Uterus (tissue), 4 donors: ENCODE measurements around the gene CHN2. TPM values are rescaled to one million over a fixed set of nuclear protein-coding genes. Genes with fewer than 3 reads are reported as not detected.
"Not testable (repeated sequence)": the region's sequence is repeated elsewhere in the genome, so short reads cannot be mapped to it uniquely, and the experiment has no call there.

ENCODE experiments used
- DNase-seq, 2 donors: peaks; one replicate each; pipeline ENCODE4 v3.0.0-alpha.2; 2019 to 2020
- H3K27ac ChIP-seq, 2 donors: fragments of 200-600 bp; sonication (generic); 1 replicate in 1 of 2; 2 replicates in 1 of 2; pipeline ENCODE4 v1.5.1; 2016 to 2018
- H3K27me3 ChIP-seq, 2 donors: fragments of 200-600 bp; sonication (generic); one replicate each; pipeline ENCODE4 v1.5.1; 2018 to 2019; ENCODE audit warnings: control low read depth in 1 of 2
- H3K36me3 ChIP-seq, 2 donors: fragments of 200-600 bp; sonication (generic); one replicate each; pipeline ENCODE4 v1.5.1; 2019; ENCODE audit warnings: control low read depth in 1 of 2
- H3K4me1 ChIP-seq, 2 donors: fragments of 200-600 bp; sonication (generic); one replicate each; pipeline ENCODE4 v1.5.1; 2018 to 2019; ENCODE audit warnings: control low read depth in 1 of 2
- H3K4me3 ChIP-seq, 2 donors: fragments of 200-600 bp; sonication (generic); 1 replicate in 1 of 2; 2 replicates in 1 of 2; pipeline ENCODE4 v1.5.1; 2018 to 2019; ENCODE audit warnings: mild to moderate bottlenecking in 1 of 2
- H3K9me3 ChIP-seq, 2 donors: fragments of 200-600 bp; sonication (generic); one replicate each; pipeline ENCODE4 v1.5.1; 2019; ENCODE audit warnings: control low read depth in 1 of 2
- CTCF ChIP-seq, 4 experiments: fragments of 200-600 bp in 2 of 4; fragments of 450-650 bp in 2 of 4; sonication (generic) in 2 of 4; IDR thresholded peaks; one replicate each; pipeline ENCODE4 v1.5.1; 2016 to 2019; ENCODE audit warnings: antibody characterized with exemption in 4 of 4, mild to moderate bottlenecking in 2 of 4, moderate library complexity in 1 of 4
- POLR2A ChIP-seq, 2 donors: fragments of 450-650 bp; IDR thresholded peaks; one replicate each; pipeline ENCODE4 v1.6.1; 2016; ENCODE audit warnings: antibody characterized with exemption in 2 of 2, mild to moderate bottlenecking in 1 of 2, moderate library complexity in 1 of 2
- intact Hi-C: fragments of 100-400 bp; cut with DNase I; formaldehyde crosslinking; loops from one replicate; pipeline ENCODE4 v1.15.1; 2023; ENCODE audit warnings: low total_unique reads
- total RNA-seq, 4 donors: library from RNA; depleted of rRNA in 3 of 4; stranded (reverse); fragments of >200 nt in 3 of 4; gene quantifications; one replicate each; pipeline versions ENCODE4 v1.1.0 to v1.2.4, GENCODE V29; 2014 to 2023
- donor health status: DM: yes; HTN: yes; CAD: no.

The CHN2 gene
- total RNA-seq, 4 donors from 2014 or later, result 9.8 to 22.9 (median 18.3) TPM

DNA sequence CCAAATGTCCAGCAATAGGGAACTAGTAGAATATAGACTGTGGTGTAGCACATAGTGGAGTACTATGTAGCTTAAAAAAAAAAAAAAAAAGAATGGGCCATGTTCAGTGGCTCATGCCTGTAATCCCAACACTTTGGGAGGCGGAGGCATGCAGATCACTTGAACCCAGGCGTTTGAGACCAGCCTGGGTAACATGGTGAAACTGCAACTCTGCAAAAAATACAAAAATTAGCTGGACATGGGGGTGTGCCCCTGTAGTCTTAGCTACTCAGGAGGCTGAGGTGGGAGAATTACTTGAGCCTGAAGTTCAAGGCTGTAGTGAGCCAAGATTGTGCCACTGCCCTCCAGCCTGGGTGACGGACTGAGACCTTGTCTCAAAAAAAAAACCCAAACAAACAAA is 64.4 kb downstream of the CHN2 start:
- no peak overlapping the region for H3K27ac ChIP-seq
- no peak overlapping the region for H3K4me3 ChIP-seq
- TF ChIP-seq CTCF (IDR thresholded peaks at IDR 0.05), result no peak
- no peak for TF ChIP-seq POLR2A (IDR thresholded peaks at IDR 0.05)
- H3K36me3 ChIP-seq, result no peaks in the 10 kb centered on the region
- DNase-seq, result no peak
- no peaks in the 10 kb centered on the region for H3K4me1 ChIP-seq
- no peaks in the 10 kb centered on the region for H3K9me3 ChIP-seq
- intact Hi-C loops, result no loop called here
- no peaks in the 10 kb centered on the region for H3K27me3 ChIP-seq

GRCh38 chr7:29262191-29262917 is 67.8 kb downstream of the CHN2 start:
- TF ChIP-seq CTCF (IDR thresholded peaks at IDR 0.05), result no peak
- TF ChIP-seq POLR2A (IDR thresholded peaks at IDR 0.05), result no peak

GRCh38 chr7:29263601-29264207 is 69.1 kb downstream of the CHN2 start:
- H3K36me3 ChIP-seq, intact Hi-C loops, H3K27me3 ChIP-seq, H3K4me1 ChIP-seq, H3K27ac ChIP-seq, H3K9me3 ChIP-seq, H3K4me3 ChIP-seq, DNase-seq: not testable (repeated sequence)

More at GRCh38 chr7:29262191-29262917, 67.8 kb downstream of the CHN2 start:
- intact Hi-C loops, result no loop called here
- no peaks in the 10 kb centered on the region for H3K27me3 ChIP-seq
- H3K4me3 ChIP-seq, result no peak overlapping the region
- no peak for DNase-seq
- no peaks in the 10 kb centered on the region for H3K36me3 ChIP-seq
- no peak overlapping the region for H3K27ac ChIP-seq
- no peaks in the 10 kb centered on the region for H3K4me1 ChIP-seq
- H3K9me3 ChIP-seq, result no peaks in the 10 kb centered on the region

DNA sequence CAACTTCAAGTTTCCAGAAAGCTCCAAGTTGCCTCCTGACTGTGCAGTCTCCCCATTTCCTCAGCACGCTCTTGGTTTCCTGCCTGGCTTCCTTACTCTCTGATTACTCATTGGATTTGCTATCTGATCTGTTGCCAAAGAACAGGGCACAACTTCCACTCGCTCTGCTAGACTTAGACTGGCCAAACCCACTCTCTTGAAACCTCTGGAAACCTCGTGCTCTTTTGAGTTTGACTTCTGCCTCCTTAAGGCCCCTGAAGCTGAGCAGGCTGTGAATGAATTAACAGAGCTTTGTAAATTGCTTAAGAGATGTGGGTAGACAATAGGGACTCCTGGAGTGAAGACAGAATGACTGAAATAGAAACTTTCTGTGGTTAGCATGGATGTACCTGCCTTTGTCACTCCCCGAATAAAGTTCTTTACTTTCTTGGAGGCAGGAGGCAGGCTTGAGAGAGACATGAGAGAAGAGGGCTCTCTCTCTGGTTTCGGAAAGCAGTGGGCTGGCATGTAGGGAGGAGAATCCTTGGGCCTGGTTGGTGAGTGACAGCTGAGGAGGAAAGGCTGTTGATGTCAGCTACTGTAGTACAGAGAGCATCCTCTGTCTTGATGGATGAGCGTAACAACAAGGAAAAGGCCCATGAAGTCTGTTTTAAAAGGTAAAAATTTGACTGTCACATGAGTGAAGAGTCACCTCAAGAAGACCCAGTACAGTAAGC is 70.8 kb downstream of the CHN2 start:
- H3K27ac ChIP-seq, result peak overlapping the region in 1 of 2 donors; percentile 54
- H3K9me3 ChIP-seq, result no peaks in the 10 kb centered on the region
- no peak for DNase-seq
- H3K36me3 ChIP-seq, result no peaks in the 10 kb centered on the region
- H3K4me3 ChIP-seq, result no peak overlapping the region
- no peaks in the 10 kb centered on the region for H3K27me3 ChIP-seq
- no peaks in the 10 kb centered on the region for H3K4me1 ChIP-seq
- TF ChIP-seq CTCF (IDR thresholded peaks at IDR 0.05) (no peak), POLR2A (IDR thresholded peaks at IDR 0.05) (no peak)
- intact Hi-C loops, result no loop called here

DNA sequence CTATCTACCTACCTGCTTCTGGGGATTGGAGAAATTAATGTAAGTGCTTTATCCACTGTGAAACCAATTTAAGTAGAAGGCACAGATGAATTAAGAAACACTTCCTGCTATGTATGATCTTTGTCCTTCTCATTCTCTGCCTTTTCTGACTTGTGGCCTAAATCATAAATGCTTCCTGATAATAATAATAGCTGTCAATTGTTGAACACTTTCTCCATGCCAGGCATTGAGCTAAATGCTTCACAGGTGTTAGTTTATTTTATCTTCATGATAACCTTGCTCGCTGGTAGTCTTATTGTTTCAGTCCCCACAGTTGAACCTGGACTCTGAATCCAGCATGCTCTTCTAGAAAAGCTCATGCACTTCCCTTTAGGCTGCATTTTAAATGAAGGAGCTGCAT is 75.4 kb downstream of the CHN2 start:
- intact Hi-C loops, result no loop called here
- no peaks in the 10 kb centered on the region for H3K36me3 ChIP-seq
- TF ChIP-seq CTCF (IDR thresholded peaks at IDR 0.05), result no peak
- TF ChIP-seq POLR2A (IDR thresholded peaks at IDR 0.05), result no peak
- H3K9me3 ChIP-seq, result no peaks in the 10 kb centered on the region
- H3K4me1 ChIP-seq, result no peaks in the 10 kb centered on the region
- no peak overlapping the region for H3K4me3 ChIP-seq
- no peak for DNase-seq
- no peaks in the 10 kb centered on the region for H3K27me3 ChIP-seq
- no peak overlapping the region for H3K27ac ChIP-seq
